Ishikawa (cell line): Measurements from ENCODE around the gene HS2ST1.

Experiments
- CEBPB ChIP-seq: IDR thresholded peaks from 2 replicates; pipeline ENCODE4 v1.6.1; 2012
- CREB1 ChIP-seq: IDR thresholded peaks from 2 replicates; pipeline ENCODE4 v1.6.1; 2012; ENCODE audit warnings: low read depth
- EGR1 ChIP-seq: IDR thresholded peaks from 2 replicates; pipeline ENCODE4 v1.6.1; 2012
- EP300 ChIP-seq: IDR thresholded peaks from 2 replicates; pipeline ENCODE4 v1.6.1; 2012; ENCODE audit warnings: borderline replicate concordance
- FOXM1 ChIP-seq: IDR thresholded peaks from 2 replicates; pipeline ENCODE4 v1.6.1; 2012; ENCODE audit warnings: low read depth, borderline replicate concordance
- NFIC ChIP-seq: IDR thresholded peaks from 2 replicates; pipeline ENCODE4 v1.6.1; 2012
- RAD21 ChIP-seq: IDR thresholded peaks from 2 replicates; pipeline ENCODE4 v1.6.1; 2012; ENCODE audit warnings: low read depth
- TAF1 ChIP-seq: IDR thresholded peaks from 2 replicates; pipeline ENCODE4 v1.6.1; 2012; ENCODE audit warnings: low read depth, mild to moderate bottlenecking
- TCF12 ChIP-seq: IDR thresholded peaks from 2 replicates; pipeline ENCODE4 v1.6.1; 2012; ENCODE audit warnings: low read depth
- TEAD4 ChIP-seq: IDR thresholded peaks from 2 replicates; pipeline ENCODE4 v1.6.1; 2012
- YY1 ChIP-seq: IDR thresholded peaks from 2 replicates; pipeline ENCODE4 v1.6.1; 2012; ENCODE audit warnings: low read depth
- ZBTB7A ChIP-seq: IDR thresholded peaks from 2 replicates; pipeline ENCODE4 v1.6.1; 2012; ENCODE audit warnings: low read depth
- TF ChIP-seq, protein P1 (sequence below): IDR thresholded peaks from 2 replicates; pipeline ENCODE4 v1.6.1; 2012
- TF ChIP-seq, protein P2 (sequence below): IDR thresholded peaks from 2 replicates; pipeline ENCODE4 v1.6.1; 2012
- TF ChIP-seq, protein P3 (sequence below): IDR thresholded peaks from 2 replicates; pipeline ENCODE4 v1.6.1; 2012; ENCODE audit warnings: low read depth, mild to moderate bottlenecking

Gene HS2ST1

DNA sequence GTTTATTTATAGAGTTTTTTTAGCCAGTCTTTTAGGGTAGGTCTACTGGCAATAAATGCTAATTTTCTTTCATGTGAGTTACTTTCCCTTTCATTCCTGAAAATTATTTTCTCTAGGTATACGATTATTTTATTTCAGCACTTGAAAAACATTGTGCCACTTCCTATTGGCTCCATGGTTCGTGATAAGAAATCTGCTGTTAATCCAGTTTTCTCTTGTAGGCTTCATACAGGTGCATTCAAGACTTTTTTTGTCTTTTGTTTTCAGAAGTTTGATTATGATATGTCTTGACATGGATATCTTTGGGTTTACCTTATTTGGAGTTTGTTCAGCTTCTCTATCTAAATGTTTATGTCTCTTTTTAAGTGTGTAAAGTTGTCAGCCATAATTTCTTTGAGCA is 148.3 kb downstream of the HS2ST1 start:
- TF ChIP-seq, protein P1, sequence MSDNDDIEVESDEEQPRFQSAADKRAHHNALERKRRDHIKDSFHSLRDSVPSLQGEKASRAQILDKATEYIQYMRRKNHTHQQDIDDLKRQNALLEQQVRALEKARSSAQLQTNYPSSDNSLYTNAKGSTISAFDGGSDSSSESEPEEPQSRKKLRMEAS, result no peak
- TF ChIP-seq YY1, result no peak
- TF ChIP-seq ZBTB7A, result no peak
- no peak for TF ChIP-seq TCF12
- no peak for TF ChIP-seq CREB1
- no peak for TF ChIP-seq CEBPB
- TF ChIP-seq, protein P2, sequence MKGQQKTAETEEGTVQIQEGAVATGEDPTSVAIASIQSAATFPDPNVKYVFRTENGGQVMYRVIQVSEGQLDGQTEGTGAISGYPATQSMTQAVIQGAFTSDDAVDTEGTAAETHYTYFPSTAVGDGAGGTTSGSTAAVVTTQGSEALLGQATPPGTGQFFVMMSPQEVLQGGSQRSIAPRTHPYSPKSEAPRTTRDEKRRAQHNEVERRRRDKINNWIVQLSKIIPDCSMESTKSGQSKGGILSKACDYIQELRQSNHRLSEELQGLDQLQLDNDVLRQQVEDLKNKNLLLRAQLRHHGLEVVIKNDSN, result no peak
- TF ChIP-seq NFIC, result no peak
- no peak for TF ChIP-seq FOXM1
- TF ChIP-seq EGR1, result no peak
- no peak for TF ChIP-seq TEAD4
- TF ChIP-seq TAF1, result no peak
- TF ChIP-seq EP300, result no peak

DNA sequence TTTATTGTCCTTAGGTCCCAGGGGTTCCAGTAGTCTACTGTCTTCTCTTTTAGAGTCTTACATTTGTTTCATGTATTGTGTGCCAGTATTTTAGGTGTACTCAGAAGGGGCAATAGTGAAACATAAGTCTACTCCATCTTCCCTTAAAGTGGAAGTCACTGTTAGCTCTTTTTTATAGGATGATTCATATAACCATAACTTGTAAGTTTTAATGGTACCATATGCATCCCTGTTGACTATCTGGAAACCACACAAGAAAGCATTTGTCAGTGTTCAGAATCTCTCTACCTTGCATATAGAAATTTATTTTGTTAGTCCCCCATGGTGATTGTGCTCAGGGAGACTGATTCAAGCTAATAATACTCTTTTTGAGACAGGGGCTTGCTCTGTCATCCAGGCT is 149.9 kb downstream of the HS2ST1 start:
- no peak for TF ChIP-seq YY1
- TF ChIP-seq, protein P1, result no peak
- TF ChIP-seq CEBPB, result no peak
- TF ChIP-seq NFIC, result no peak
- no peak for TF ChIP-seq TEAD4
- TF ChIP-seq, protein P3, sequence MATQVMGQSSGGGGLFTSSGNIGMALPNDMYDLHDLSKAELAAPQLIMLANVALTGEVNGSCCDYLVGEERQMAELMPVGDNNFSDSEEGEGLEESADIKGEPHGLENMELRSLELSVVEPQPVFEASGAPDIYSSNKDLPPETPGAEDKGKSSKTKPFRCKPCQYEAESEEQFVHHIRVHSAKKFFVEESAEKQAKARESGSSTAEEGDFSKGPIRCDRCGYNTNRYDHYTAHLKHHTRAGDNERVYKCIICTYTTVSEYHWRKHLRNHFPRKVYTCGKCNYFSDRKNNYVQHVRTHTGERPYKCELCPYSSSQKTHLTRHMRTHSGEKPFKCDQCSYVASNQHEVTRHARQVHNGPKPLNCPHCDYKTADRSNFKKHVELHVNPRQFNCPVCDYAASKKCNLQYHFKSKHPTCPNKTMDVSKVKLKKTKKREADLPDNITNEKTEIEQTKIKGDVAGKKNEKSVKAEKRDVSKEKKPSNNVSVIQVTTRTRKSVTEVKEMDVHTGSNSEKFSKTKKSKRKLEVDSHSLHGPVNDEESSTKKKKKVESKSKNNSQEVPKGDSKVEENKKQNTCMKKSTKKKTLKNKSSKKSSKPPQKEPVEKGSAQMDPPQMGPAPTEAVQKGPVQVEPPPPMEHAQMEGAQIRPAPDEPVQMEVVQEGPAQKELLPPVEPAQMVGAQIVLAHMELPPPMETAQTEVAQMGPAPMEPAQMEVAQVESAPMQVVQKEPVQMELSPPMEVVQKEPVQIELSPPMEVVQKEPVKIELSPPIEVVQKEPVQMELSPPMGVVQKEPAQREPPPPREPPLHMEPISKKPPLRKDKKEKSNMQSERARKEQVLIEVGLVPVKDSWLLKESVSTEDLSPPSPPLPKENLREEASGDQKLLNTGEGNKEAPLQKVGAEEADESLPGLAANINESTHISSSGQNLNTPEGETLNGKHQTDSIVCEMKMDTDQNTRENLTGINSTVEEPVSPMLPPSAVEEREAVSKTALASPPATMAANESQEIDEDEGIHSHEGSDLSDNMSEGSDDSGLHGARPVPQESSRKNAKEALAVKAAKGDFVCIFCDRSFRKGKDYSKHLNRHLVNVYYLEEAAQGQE, result no peak

DNA sequence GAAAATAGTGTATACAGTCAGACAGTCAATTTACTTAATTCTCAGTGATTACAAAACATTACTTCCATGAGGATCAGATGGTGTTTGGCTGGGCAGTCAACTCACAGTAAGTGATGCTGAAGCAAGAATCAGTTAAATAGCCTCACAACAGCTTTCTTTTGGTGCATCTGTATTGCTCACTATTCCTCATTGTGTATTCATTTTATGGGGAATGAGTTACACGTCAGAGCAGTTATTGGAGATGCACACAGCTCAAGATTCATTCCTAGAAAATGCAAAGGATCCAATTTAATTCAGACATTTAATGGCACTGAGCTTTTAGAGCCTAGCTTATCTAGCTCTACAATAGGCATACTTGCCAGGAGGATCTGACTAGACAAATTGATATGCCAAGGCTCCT is 150.6 kb downstream of the HS2ST1 start:
- no peak for TF ChIP-seq CREB1
- no peak for TF ChIP-seq EP300
- TF ChIP-seq FOXM1, result no peak
- TF ChIP-seq, protein P2, result no peak
- TF ChIP-seq YY1, result no peak
- TF ChIP-seq, protein P3, result no peak
- no peak for TF ChIP-seq ZBTB7A
- TF ChIP-seq, protein P1, result no peak
- no peak for TF ChIP-seq TAF1
- TF ChIP-seq RAD21, result no peak
- no peak for TF ChIP-seq EGR1
- TF ChIP-seq TEAD4, result no peak
- TF ChIP-seq TCF12, result no peak
- no peak for TF ChIP-seq NFIC

DNA sequence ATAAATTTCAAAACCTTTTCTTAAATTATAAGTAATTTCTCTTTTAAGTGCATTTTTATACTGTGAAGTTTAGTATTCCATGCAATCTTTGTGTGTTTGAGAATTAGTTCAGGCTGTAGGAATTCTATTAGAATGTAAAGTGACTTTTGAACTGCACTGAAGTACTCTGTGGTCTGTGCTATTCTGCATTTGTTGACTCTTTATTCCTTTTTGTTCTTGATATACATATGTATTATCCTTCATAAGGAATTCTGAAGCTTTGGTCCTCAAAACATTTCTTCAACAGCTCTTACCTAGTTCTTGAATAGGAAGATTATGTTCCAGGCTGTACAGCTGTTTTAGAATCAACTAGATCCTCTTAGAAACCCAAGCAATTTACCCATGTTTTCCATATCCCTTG is 158.0 kb downstream of the HS2ST1 start:
- TF ChIP-seq EGR1, result no peak
- TF ChIP-seq NFIC, result no peak
- no peak for TF ChIP-seq ZBTB7A
- no peak for TF ChIP-seq TEAD4
- TF ChIP-seq, protein P2, result no peak
- no peak for TF ChIP-seq TCF12
- TF ChIP-seq EP300, result no peak
- TF ChIP-seq CREB1, result no peak
- no peak for TF ChIP-seq CEBPB
- TF ChIP-seq, protein P3, result no peak
- no peak for TF ChIP-seq FOXM1
- no peak for TF ChIP-seq RAD21
- TF ChIP-seq, protein P1, result no peak
- TF ChIP-seq YY1, result no peak
